Suprapubic skin (tissue), 4 donors: ENCODE results near the gene KANSL1.

ENCODE experiments used
- EP300 ChIP-seq: sonication (generic); formaldehyde crosslinking; IDR thresholded peaks from one replicate; pipeline ENCODE4 v1.6.1; 2017; ENCODE audit warnings: antibody characterized with exemption
- POLR2A ChIP-seq, 2 donors: fragments of 450-650 bp; IDR thresholded peaks; one replicate each; pipeline ENCODE4 v1.6.1; 2017; ENCODE audit warnings: antibody characterized with exemption in 2 of 2, mild to moderate bottlenecking in 2 of 2, moderate library complexity in 2 of 2
- POLR2AphosphoS5 ChIP-seq, 3 donors: sonication (generic); formaldehyde crosslinking; IDR thresholded peaks; one replicate each; pipeline ENCODE4 v1.6.1; 2017; ENCODE audit warnings: antibody characterized with exemption in 3 of 3

DNA sequence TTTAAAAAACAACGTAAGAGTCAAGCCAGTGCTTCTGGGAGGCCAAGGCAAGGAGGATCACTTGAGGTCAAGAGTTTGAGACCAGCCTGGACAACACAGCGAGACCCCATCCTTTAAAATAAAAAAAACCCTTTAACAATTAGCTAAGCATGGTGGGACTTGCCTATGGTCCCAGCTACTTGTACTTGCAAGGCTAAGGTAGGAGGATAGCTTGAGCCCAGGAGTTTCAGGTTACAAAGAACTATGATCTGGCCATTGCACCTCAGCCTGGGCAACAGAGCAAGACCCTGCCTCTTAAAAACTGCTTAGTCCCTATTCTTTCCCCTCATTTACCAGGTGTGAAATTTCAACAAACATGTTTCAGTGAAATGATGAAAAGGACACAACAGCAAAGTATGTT is 104.6 kb downstream of the KANSL1 start:
- TF ChIP-seq EP300, result no peak
- TF ChIP-seq POLR2AphosphoS5 (IDR thresholded peaks at IDR 0.05), result no peak
- TF ChIP-seq POLR2A (IDR thresholded peaks at IDR 0.05), result no peak
